Lung microvascular endothelial cell (primary cell): ENCODE results near the gene PDLIM3. TPM values are rescaled to one million over a fixed set of nuclear protein-coding genes. Genes with fewer than 3 reads are reported as not detected.

Experiments used
- DNase-seq, 2 donors: peaks; one replicate each; pipeline versions ENCODE4 v3.0.0 to v3.0.0-alpha.2; 2010; ENCODE audit warnings: low read depth in 2 of 2
- total RNA-seq: library from RNA; depleted of rRNA; stranded (reverse); fragments of >200 nt; gene quantifications from 2 replicates; pipeline ENCODE4 v1.2.1, GENCODE V29; 2014

The PDLIM3 gene
- total RNA-seq, 1 donor from 2014 or later, result 58.5 TPM

- no peak for DNase-seq
Measured at GRCh38 chr4:185472103-185472542, 63.2 kb downstream of the PDLIM3 start.

- peak; percentile 99 for DNase-seq
Measured at GRCh38 chr4:185471235-185472102, 63.8 kb downstream of the PDLIM3 start, which contains the start of gene CCDC110. Gene CCDC110, minus strand, starts transcription at chr4:185471733. Its CDS starts 50 bp downstream, at chr4:185471683.

GRCh38 chr4:185470501-185471195 lies 64.7 kb downstream of the PDLIM3 start:
- peak; percentile 14 to 54 for DNase-seq

GRCh38 chr4:185469580-185470154 lies 65.6 kb downstream of the PDLIM3 start:
- no peak for DNase-seq

- DNase-seq, result no peak
Measured at GRCh38 chr4:185468999-185469398, 66.3 kb downstream of the PDLIM3 start.

- no peak for DNase-seq
Measured at GRCh38 chr4:185467991-185468390, 67.3 kb downstream of the PDLIM3 start.

- DNase-seq, result no peak
Measured at GRCh38 chr4:185467101-185467500, 68.2 kb downstream of the PDLIM3 start.

GRCh38 chr4:185465707-185466106 lies 69.6 kb downstream of the PDLIM3 start:
- no peak for DNase-seq

GRCh38 chr4:185464887-185465286 lies 70.4 kb downstream of the PDLIM3 start:
- peak in 1 of 2 donors; percentile 65 for DNase-seq

- no peak for DNase-seq
Measured at GRCh38 chr4:185464183-185464582, 71.1 kb downstream of the PDLIM3 start.

GRCh38 chr4:185463541-185463940 lies 71.8 kb downstream of the PDLIM3 start:
- no peak for DNase-seq

- DNase-seq, result no peak
Measured at GRCh38 chr4:185461565-185461964, 73.7 kb downstream of the PDLIM3 start.

- no peak for DNase-seq
Measured at GRCh38 chr4:185457136-185457535, 78.2 kb downstream of the PDLIM3 start.

- DNase-seq, result no peak
Measured at GRCh38 chr4:185456131-185456530, 79.2 kb downstream of the PDLIM3 start.

Other genes with a start within 250 kb of the PDLIM3 start
- 0.44 and 0.79 TPM in 2 replicates for gene LRP2BP, start 139.6 kb downstream of the PDLIM3 start, total RNA-seq
- 5.7 and 29.6 TPM in 2 replicates for gene ANKRD37, start 138.7 kb downstream of the PDLIM3 start, total RNA-seq
- 19.6 and 33.5 TPM in 2 replicates for gene UFSP2, start 109.5 kb downstream of the PDLIM3 start, total RNA-seq
- gene CCDC110, start 63.8 kb downstream of the PDLIM3 start, total RNA-seq, result 0.44 and 0.60 TPM in 2 replicates